Lower leg skin (tissue), 4 donors: ENCODE measurements around the gene DTNBP1. TPM values are rescaled to one million over a fixed set of nuclear protein-coding genes. Genes with fewer than 3 reads are reported as not detected.

ENCODE experiments used
- DNase-seq, 2 donors: peaks; one replicate each; pipeline ENCODE4 v3.0.0-alpha.2; 2019; ENCODE audit warnings: low spot score in 2 of 2
- H3K4me3 ChIP-seq: fragments of 200-600 bp; sonication (generic); 2 replicates; pipeline ENCODE4 v1.5.1; 2017; ENCODE audit warnings: mild to moderate bottlenecking, low read depth; ENCODE audit not compliant: poor library complexity, severe bottlenecking
- POLR2A ChIP-seq, 2 donors: fragments of 450-650 bp; IDR thresholded peaks; one replicate each; pipeline ENCODE4 v1.6.1; 2016 to 2017; ENCODE audit warnings: antibody characterized with exemption in 2 of 2, mild to moderate bottlenecking in 1 of 2, moderate library complexity in 1 of 2
- WGBS, 2 donors: methylation state at CpG; one replicate each; pipeline ENCODE4 v1.1.5; 2018; 5-methylcytosine and 5-hydroxymethylcytosine counted together
- intact Hi-C: fragments of 100-400 bp; cut with DNase I; formaldehyde crosslinking; loops from one replicate; pipeline ENCODE4 v1.15.0; 2023; ENCODE audit warnings: low total_unique reads
- total RNA-seq, 4 donors: library from RNA; depleted of rRNA; stranded (reverse); fragments of >200 nt; gene quantifications; one replicate each; pipeline ENCODE4 v1.1.0, GENCODE V29; 2016
- TF ChIP-seq, protein P1 (sequence below), 3 donors: fragments of 450-650 bp; IDR thresholded peaks; one replicate each; pipeline ENCODE4 v1.5.1; 2016; ENCODE audit warnings: antibody characterized with exemption in 3 of 3, mild to moderate bottlenecking in 3 of 3, moderate library complexity in 2 of 3

Gene DTNBP1
- total RNA-seq, 4 donors from 2014 or later, result 9.4 to 13.2 (median 11.6) TPM

DNA sequence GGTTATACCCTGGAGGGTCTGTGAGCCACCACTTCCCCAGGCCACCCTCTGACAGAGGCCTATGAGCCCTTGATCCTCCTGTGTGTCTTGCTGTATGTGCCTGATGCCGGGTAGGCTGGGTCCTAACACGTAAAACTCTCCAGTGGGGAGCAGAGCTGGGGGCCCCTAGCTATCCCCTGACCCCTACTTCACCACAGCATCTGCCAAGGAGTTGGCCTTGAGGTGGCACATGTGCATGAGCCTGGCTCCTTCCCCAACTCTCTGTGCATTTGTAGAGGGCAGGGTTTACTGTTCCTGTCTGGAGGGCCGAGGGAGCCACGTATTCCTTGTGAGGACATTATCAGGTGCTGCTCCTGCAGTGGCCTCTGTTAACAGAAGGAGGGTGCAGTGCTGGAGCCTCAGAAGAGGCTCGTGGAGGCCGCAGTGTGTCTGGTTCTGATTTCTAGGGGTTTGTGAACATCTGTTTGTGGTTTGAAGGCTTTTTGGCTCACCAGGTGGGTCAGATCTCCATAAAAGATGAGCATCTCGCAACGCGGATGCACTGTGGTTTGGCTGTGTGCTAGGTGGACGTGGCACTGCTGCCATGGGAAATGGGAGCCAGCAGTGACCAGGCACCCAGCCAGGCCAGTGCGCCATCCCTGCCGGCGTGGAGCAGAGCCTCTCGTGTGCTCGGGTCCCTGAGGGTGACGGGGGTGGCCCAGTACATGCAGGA, 152.1 kb downstream of the DTNBP1 start:
- no peak for DNase-seq
- TF ChIP-seq, protein P1, sequence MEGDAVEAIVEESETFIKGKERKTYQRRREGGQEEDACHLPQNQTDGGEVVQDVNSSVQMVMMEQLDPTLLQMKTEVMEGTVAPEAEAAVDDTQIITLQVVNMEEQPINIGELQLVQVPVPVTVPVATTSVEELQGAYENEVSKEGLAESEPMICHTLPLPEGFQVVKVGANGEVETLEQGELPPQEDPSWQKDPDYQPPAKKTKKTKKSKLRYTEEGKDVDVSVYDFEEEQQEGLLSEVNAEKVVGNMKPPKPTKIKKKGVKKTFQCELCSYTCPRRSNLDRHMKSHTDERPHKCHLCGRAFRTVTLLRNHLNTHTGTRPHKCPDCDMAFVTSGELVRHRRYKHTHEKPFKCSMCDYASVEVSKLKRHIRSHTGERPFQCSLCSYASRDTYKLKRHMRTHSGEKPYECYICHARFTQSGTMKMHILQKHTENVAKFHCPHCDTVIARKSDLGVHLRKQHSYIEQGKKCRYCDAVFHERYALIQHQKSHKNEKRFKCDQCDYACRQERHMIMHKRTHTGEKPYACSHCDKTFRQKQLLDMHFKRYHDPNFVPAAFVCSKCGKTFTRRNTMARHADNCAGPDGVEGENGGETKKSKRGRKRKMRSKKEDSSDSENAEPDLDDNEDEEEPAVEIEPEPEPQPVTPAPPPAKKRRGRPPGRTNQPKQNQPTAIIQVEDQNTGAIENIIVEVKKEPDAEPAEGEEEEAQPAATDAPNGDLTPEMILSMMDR (IDR thresholded peaks at IDR 0.05), result no peak
- TF ChIP-seq POLR2A (IDR thresholded peaks at IDR 0.05), result no peak
- H3K4me3 ChIP-seq, result no peak overlapping the region
- 79 to 83% methylated on average over 14 to 16 of the region's 16 CpGs for WGBS, 2 donors
- intact Hi-C loops, result no loop called here

DNA sequence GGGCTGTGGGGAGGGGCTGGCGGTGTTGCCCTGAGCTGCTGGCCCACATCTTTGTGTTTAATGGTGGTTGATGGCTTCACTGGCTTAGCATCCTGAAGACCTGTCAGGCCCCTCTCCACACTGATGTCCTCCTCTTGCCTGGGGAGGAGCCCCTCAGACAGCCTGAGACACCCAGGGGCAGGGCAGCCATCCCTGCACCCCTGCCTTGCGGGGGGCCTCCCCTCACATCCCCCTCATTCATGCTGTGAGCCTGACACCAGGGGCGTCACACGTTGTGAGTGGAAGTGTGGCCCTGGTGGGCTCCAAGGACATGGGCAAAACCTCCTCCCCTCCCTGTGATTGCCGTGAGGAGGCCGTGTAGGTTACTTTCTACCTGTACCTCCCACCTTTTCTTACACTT, 152.7 kb downstream of the DTNBP1 start:
- WGBS, 2 donors, result 95 to 99% methylated on average over 6 of the region's 6 CpGs
- intact Hi-C loops, result no loop called here
- DNase-seq, result no peak
- H3K4me3 ChIP-seq, result no peak overlapping the region
- no peak for TF ChIP-seq POLR2A (IDR thresholded peaks at IDR 0.05)
- TF ChIP-seq, protein P1 (IDR thresholded peaks at IDR 0.05), result no peak

DNA sequence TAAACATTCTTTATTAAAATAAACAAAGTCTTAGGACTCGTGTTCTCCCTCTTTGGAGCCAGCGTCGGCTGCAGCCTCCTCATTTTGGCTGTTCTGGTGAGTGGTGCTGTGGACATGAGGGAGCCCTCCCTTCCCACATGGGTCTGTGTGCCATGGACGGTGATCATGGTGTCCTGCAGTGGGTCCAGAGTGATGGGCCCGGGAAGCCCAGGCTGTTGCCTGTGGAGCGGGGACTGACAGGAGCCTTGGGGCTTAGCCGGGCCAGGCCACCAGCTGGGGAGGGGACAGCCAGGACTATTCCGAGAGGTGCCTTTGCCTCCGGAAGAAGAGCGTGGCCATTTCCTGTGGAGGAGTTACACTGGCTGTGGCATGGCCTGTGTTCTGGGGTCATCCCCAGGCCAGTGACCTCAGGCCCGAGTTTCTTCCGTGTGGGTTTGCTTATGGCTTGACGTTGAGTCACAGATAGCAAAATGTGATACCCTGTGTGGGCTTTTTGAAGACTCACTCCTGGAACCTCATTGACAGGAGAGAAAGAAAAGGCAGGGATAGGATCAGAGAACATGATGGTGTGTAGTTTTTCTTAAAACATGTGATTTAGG, 153.4 kb downstream of the DTNBP1 start:
- no peak overlapping the region for H3K4me3 ChIP-seq
- 89% methylated on average over 7 to 13 of the region's 13 CpGs for WGBS, 2 donors
- no peak for DNase-seq
- intact Hi-C loops, result no loop called here
- TF ChIP-seq, protein P1 (IDR thresholded peaks at IDR 0.05), result no peak
- no peak for TF ChIP-seq POLR2A (IDR thresholded peaks at IDR 0.05)

DNA sequence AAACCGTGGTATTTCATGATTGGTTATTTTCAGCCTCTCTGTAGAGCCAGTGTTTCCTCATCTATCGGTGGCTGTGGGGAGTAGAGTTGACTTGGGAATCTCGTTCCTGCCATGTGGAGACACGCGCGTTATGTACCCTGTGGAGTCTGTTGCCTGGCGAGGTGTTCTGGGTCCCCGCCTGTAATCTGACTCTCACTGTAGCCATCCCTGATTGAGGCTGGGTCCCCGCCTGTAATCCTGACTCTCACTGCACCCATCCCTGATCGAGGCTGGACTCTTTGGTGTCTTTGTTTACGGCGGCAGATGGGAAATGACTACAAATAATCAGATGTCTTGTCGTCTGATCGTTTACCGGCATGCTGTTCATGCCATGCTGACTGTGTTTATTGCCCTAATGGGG, 153.9 kb downstream of the DTNBP1 start:
- TF ChIP-seq, protein P1 (IDR thresholded peaks at IDR 0.05), result no peak
- TF ChIP-seq POLR2A (IDR thresholded peaks at IDR 0.05), result no peak
- intact Hi-C loops, result no loop called here
- no peak for DNase-seq
- no peak overlapping the region for H3K4me3 ChIP-seq
- WGBS, 2 donors, result 91 to 92% methylated on average over 15 of the region's 15 CpGs

DNA sequence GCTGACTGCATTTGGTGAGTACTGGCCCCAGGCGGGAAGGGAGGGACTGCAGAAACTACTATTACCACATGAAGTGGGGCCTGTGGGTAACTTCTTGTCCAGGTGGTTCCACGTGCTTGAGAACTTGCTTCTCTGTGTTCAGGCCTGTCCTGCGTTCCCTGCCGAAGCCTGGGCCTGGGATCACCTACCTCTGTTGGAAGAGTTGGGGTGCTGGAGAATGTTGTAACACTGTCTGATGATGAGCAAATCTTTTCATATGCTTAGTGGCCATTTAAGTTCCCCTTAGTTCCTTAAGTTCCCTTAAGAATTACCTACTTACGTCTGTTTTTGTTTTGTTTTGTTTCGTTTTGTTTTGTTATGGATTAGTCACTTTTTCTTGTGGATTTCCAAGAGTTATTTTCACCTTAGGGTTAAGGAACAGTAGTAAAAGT, 154.4 kb downstream of the DTNBP1 start:
- TF ChIP-seq POLR2A (IDR thresholded peaks at IDR 0.05), result no peak
- TF ChIP-seq, protein P1 (IDR thresholded peaks at IDR 0.05), result no peak
- H3K4me3 ChIP-seq, result no peak overlapping the region
- no peak for DNase-seq
- intact Hi-C loops, result no loop called here
- WGBS, 2 donors, result 87 to 88% methylated on average over 6 of the region's 6 CpGs
